WTC11 (cell line): ENCODE data around the gene ITFG1.

Source experiments
- FOXJ3 ChIP-seq: sonication (generic); formaldehyde crosslinking; IDR thresholded peaks from 2 replicates; pipeline ENCODE4 v1.9.0; 2021; ENCODE audit warnings: missing genetic modification reagents, mild to moderate bottlenecking, borderline replicate concordance
- GABPB1 ChIP-seq: sonication (generic); formaldehyde crosslinking; IDR thresholded peaks from 2 replicates; pipeline ENCODE4 v1.8.1; 2023; ENCODE audit warnings: mild to moderate bottlenecking, missing genetic modification reagents
- JAZF1 ChIP-seq: fragments of 250-450 bp; sonication (Bioruptor Pico); IDR thresholded peaks from 2 replicates; pipeline ENCODE4 v1.9.0; 2021; ENCODE audit warnings: moderate library complexity, mild to moderate bottlenecking, inconsistent platforms
- NR2C2 ChIP-seq: sonication (generic); formaldehyde crosslinking; IDR thresholded peaks from 2 replicates; pipeline ENCODE4 v1.8.0; 2022; ENCODE audit warnings: mild to moderate bottlenecking, missing genetic modification reagents
- TF ChIP-seq, protein P1 (sequence below): fragments of 200-600 bp; IDR thresholded peaks from 2 replicates; pipeline ENCODE4 v1.8.0; 2022; ENCODE audit warnings: antibody characterized with exemption
- TF ChIP-seq, protein P2 (sequence below): sonication (generic); formaldehyde crosslinking; IDR thresholded peaks from 2 replicates; pipeline ENCODE4 v1.8.0; 2022; ENCODE audit warnings: mild to moderate bottlenecking, missing genetic modification reagents

DNA sequence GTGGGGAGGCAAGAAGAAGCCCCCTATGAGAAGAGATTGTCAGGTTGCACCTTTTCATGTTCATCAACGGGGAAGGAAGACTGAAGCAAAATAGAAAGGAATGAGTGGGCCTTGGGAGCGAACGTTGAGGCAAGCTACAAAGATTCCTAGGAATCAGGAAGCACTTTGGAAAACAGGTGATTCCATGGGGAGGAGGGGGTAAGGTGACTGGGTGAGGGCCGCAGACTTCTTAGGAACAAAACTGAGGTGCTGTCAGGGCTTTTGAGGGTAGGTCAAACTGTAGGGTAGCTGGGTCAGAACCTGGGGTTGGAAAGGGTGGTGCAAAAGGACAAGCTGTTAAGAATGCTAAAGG, 528 bp downstream of the ITFG1 start:
- TF ChIP-seq FOXJ3 (CRISPR knock-in tag) (no peak), GABPB1 (CRISPR knock-in tag) (no peak), NR2C2 (CRISPR knock-in tag) (no peak), JAZF1 (CRISPR knock-in tag) (no peak)
- TF ChIP-seq, protein P1, sequence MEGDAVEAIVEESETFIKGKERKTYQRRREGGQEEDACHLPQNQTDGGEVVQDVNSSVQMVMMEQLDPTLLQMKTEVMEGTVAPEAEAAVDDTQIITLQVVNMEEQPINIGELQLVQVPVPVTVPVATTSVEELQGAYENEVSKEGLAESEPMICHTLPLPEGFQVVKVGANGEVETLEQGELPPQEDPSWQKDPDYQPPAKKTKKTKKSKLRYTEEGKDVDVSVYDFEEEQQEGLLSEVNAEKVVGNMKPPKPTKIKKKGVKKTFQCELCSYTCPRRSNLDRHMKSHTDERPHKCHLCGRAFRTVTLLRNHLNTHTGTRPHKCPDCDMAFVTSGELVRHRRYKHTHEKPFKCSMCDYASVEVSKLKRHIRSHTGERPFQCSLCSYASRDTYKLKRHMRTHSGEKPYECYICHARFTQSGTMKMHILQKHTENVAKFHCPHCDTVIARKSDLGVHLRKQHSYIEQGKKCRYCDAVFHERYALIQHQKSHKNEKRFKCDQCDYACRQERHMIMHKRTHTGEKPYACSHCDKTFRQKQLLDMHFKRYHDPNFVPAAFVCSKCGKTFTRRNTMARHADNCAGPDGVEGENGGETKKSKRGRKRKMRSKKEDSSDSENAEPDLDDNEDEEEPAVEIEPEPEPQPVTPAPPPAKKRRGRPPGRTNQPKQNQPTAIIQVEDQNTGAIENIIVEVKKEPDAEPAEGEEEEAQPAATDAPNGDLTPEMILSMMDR, result no peak
- TF ChIP-seq, protein P2, sequence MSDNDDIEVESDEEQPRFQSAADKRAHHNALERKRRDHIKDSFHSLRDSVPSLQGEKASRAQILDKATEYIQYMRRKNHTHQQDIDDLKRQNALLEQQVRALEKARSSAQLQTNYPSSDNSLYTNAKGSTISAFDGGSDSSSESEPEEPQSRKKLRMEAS, result no peak
